HG03066 (cell line): ENCODE data around the gene ZNF618.
"Not testable (repeated sequence)": the region's sequence is repeated elsewhere in the genome, so short reads cannot be mapped to it uniquely, and the experiment has no call there.

ENCODE experiments used
- ATAC-seq: cut with Tn5 transposase; IDR thresholded peaks from one replicate; pipeline ENCODE4 v1.9.1; 2021; ENCODE audit warnings: low read depth; ENCODE audit not compliant: unreplicated experiment

Gene ZNF618

GRCh38 chr9:114031948-114032840 is 156.1 kb downstream of the ZNF618 start:
- ATAC-seq, result no peak

- ATAC-seq, result no peak
Measured at GRCh38 chr9:114033397-114034103, 157.4 kb downstream of the ZNF618 start.

GRCh38 chr9:114034196-114034595 is 158.1 kb downstream of the ZNF618 start:
- no peak for ATAC-seq

GRCh38 chr9:114034661-114035062 is 158.6 kb downstream of the ZNF618 start:
- ATAC-seq, result no peak

- no peak for ATAC-seq
Measured at GRCh38 chr9:114035221-114035844, 159.2 kb downstream of the ZNF618 start.

- no peak for ATAC-seq
Measured at GRCh38 chr9:114035845-114036801, 160.0 kb downstream of the ZNF618 start.

GRCh38 chr9:114037249-114037648 is 161.1 kb downstream of the ZNF618 start:
- no peak for ATAC-seq

GRCh38 chr9:114037961-114038723 is 162.0 kb downstream of the ZNF618 start:
- ATAC-seq, result no peak

GRCh38 chr9:114038724-114039313 is 162.7 kb downstream of the ZNF618 start:
- no peak for ATAC-seq

- ATAC-seq, result no peak
Measured at GRCh38 chr9:114039484-114039883, 163.4 kb downstream of the ZNF618 start.

GRCh38 chr9:114043660-114044059 is 167.6 kb downstream of the ZNF618 start:
- not testable (repeated sequence) for ATAC-seq

- ATAC-seq, result no peak
Measured at GRCh38 chr9:114046237-114046755, 170.2 kb downstream of the ZNF618 start.

- ATAC-seq, result no peak
Measured at GRCh38 chr9:114046875-114047274, 170.8 kb downstream of the ZNF618 start.

- ATAC-seq, result no peak
Measured at GRCh38 chr9:114047717-114048116, 171.6 kb downstream of the ZNF618 start.

- no peak for ATAC-seq
Measured at GRCh38 chr9:114048533-114049415, 172.7 kb downstream of the ZNF618 start.

- ATAC-seq, result no peak
Measured at GRCh38 chr9:114049441-114050225, 173.5 kb downstream of the ZNF618 start.

- ATAC-seq, result no peak
Measured at GRCh38 chr9:114050226-114050568, 174.1 kb downstream of the ZNF618 start.
